Liver (tissue), 9 donors: ENCODE results near the gene BRSK2. TPM values are rescaled to one million over a fixed set of nuclear protein-coding genes. Genes with fewer than 3 reads are reported as not detected.

Experiments
- DNase-seq: peaks from one replicate; pipeline ENCODE4 v3.0.0-alpha.2; 2017; ENCODE audit warnings: low spot score
- H3K27ac ChIP-seq, 2 donors: one replicate each; pipeline ENCODE4 v1.7.0; 2013; ENCODE audit warnings: inconsistent platforms in 2 of 2, low read length in 2 of 2, control low read depth in 1 of 2, low read depth in 1 of 2, mild to moderate bottlenecking in 1 of 2
- H3K27me3 ChIP-seq, 4 donors: one replicate each; pipeline versions ENCODE4 v1.6.1 to v1.7.0; 2013; ENCODE audit warnings: low read length in 3 of 4, inconsistent platforms in 1 of 4, mild to moderate bottlenecking in 1 of 4, moderate library complexity in 1 of 4; ENCODE audit not compliant: control insufficient read depth in 4 of 4, insufficient read depth in 4 of 4
- H3K36me3 ChIP-seq, 4 donors: one replicate each; pipeline versions ENCODE4 v1.6.1 to v1.7.0; 2013; ENCODE audit warnings: low read length in 3 of 4, mild to moderate bottlenecking in 3 of 4, low read depth in 1 of 4, moderate library complexity in 1 of 4; ENCODE audit not compliant: control insufficient read depth in 4 of 4, insufficient read depth in 3 of 4
- H3K4me1 ChIP-seq, 4 donors: one replicate each; pipeline versions ENCODE4 v1.6.1 to v1.7.0; 2013; ENCODE audit warnings: low read length in 3 of 4, mild to moderate bottlenecking in 3 of 4, moderate library complexity in 1 of 4; ENCODE audit not compliant: control insufficient read depth in 4 of 4, insufficient read depth in 4 of 4
- H3K4me3 ChIP-seq, 3 donors: one replicate each; pipeline versions ENCODE4 v1.6.1 to v1.7.0; 2013; ENCODE audit warnings: low read length in 3 of 3, control low read depth in 1 of 3, low read depth in 1 of 3, mild to moderate bottlenecking in 1 of 3
- H3K9ac ChIP-seq, 2 donors: one replicate each; pipeline ENCODE4 v1.7.0; 2013; ENCODE audit warnings: low read length in 2 of 2, mild to moderate bottlenecking in 2 of 2, moderate library complexity in 2 of 2, control low read depth in 1 of 2, low read depth in 1 of 2
- H3K9me3 ChIP-seq, 4 donors: one replicate each; pipeline versions ENCODE4 v1.6.1 to v1.7.0; 2013; ENCODE audit warnings: low read length in 3 of 4; ENCODE audit not compliant: control insufficient read depth in 4 of 4
- CTCF ChIP-seq: fragments of 150-350 bp; IDR thresholded peaks from 2 replicates; pipeline ENCODE4 v1.5.1; 2017; ENCODE audit warnings: improper control_type of control experiment, low read depth, low read length; ENCODE audit not compliant: missing input control
- RXRA ChIP-seq, 2 donors: IDR thresholded peaks; 2 replicates each; pipeline ENCODE4 v1.6.1; 2017 to 2018; ENCODE audit warnings: antibody characterized with exemption in 2 of 2, mild to moderate bottlenecking in 1 of 2
- YY1 ChIP-seq: IDR thresholded peaks from 2 replicates; pipeline ENCODE4 v1.6.1; 2016; ENCODE audit warnings: antibody characterized with exemption, mild to moderate bottlenecking
- WGBS: extraction: QIAGEN DNeasy Blood & Tissue Kit; methylation state at CpG from one replicate; pipeline ENCODE4 v1.1.7; 2013; 5-methylcytosine and 5-hydroxymethylcytosine counted together
- polyA plus RNA-seq, 2 donors: library from polyadenylated mRNA; stranded (reverse) in 1 of 2; unstranded in 1 of 2; fragments of 200-250 nt in 1 of 2; fragments of >200 nt in 1 of 2; fragmentation: Nextera tagmentation in 1 of 2; extraction: Ambion mirVana in 1 of 2; gene quantifications; one replicate each; pipeline versions ENCODE4 v1.2.1 to v1.2.3, GENCODE V29; 2013 to 2015
- total RNA-seq, 2 donors: library from RNA; depleted of rRNA; stranded (reverse); fragments of >200 nt; gene quantifications; one replicate each; pipeline ENCODE4 v1.2.3, GENCODE V29; 2014
- TF ChIP-seq, protein P1 (sequence below): IDR thresholded peaks from 2 replicates; pipeline ENCODE4 v1.6.1; 2016; ENCODE audit warnings: antibody characterized with exemption, mild to moderate bottlenecking
- donor health status: healthy.
- donor health status: healthy.
- donor health status: healthy.
- donor health status: healthy.
- donor health status: healthy.

Gene BRSK2
- total and polyA plus RNA-seq, 4 donors: 0.05 to 0.17 TPM; not detected in 2

DNA sequence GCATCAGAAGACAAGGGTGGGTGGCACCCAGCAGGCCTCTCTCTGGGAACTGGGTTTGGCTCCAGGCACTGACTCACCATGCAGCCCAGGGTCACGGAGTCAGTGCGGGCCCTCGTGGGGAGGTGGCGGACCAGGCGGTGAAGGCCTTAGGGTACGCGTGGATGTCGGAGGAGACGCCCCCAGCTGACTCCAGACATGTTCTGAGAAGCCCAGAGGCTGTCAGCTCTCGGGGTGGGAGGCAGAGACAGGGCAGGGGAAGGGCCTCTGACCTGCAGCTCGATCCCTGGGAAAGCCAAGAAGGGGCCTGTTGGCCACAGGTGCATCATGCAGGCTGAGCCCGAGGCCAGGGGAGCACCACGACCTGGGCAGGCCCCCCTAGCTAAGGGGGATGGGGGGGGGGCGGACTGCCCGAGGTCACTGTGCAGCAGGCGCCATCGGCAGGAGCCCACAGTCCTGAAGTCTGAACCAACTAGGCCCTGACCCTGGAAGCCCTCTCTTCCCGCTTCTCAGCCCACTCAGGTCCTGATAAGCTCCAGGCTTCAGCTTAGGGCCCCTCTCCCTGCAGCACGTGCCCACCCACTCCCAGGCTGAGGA is 78.8 kb downstream of the BRSK2 start (continued):
- TF ChIP-seq, protein P1, sequence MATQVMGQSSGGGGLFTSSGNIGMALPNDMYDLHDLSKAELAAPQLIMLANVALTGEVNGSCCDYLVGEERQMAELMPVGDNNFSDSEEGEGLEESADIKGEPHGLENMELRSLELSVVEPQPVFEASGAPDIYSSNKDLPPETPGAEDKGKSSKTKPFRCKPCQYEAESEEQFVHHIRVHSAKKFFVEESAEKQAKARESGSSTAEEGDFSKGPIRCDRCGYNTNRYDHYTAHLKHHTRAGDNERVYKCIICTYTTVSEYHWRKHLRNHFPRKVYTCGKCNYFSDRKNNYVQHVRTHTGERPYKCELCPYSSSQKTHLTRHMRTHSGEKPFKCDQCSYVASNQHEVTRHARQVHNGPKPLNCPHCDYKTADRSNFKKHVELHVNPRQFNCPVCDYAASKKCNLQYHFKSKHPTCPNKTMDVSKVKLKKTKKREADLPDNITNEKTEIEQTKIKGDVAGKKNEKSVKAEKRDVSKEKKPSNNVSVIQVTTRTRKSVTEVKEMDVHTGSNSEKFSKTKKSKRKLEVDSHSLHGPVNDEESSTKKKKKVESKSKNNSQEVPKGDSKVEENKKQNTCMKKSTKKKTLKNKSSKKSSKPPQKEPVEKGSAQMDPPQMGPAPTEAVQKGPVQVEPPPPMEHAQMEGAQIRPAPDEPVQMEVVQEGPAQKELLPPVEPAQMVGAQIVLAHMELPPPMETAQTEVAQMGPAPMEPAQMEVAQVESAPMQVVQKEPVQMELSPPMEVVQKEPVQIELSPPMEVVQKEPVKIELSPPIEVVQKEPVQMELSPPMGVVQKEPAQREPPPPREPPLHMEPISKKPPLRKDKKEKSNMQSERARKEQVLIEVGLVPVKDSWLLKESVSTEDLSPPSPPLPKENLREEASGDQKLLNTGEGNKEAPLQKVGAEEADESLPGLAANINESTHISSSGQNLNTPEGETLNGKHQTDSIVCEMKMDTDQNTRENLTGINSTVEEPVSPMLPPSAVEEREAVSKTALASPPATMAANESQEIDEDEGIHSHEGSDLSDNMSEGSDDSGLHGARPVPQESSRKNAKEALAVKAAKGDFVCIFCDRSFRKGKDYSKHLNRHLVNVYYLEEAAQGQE: no peak
- no peak for TF ChIP-seq CTCF

DNA sequence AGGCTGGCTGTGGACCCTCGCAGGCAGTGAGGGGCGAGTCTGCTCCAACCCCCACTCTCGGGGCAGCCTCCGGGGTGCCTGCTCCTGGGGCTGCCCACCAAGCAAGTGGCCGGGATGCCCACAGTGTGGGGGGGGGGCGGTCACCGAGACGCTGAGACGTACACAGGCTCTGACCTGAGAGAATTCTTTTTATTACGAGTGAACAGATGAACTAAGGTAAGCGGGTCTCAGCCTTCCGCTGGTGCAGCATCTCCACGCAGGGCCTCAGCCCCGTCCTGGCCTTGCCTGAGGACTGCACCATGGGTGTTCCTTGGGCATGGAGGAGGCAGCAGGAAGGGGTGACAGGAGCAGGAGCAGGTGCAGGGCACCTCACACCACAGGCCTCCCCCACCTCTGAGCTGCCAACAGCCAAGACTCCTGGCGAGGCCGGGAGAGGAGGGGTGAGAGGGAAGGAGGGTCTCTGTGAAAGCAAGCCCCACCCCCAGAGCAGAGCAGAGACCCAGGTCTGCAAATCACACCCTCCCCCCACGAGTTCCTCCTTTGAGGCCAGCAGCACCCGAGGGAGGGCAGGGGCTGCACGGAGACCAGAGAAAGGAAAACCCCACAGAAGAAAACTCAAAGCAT is 79.7 kb downstream of the BRSK2 start:
- 91% methylated on average over 19 of the region's 19 CpGs for WGBS

GRCh38 chr11:1469911-1470680 is 80.4 kb downstream of the BRSK2 start:
- Histone ChIP-seq H3K27me3 (no peaks in the 10 kb centered on the region), H3K27ac (no peak overlapping the region), H3K4me1 (no peaks in the 10 kb centered on the region), H3K9me3 (no peaks in the 10 kb centered on the region), H3K4me3 (no peak overlapping the region), H3K9ac (no peak overlapping the region), H3K36me3 (peaks cover 0 to 33% (median 4%) of the 10 kb centered on the region in 4 donors)
- whole genome bisulfite sequencing: 96% methylated on average over 35 of the region's 35 CpGs
- no peak for DNase-seq
- no peak for TF ChIP-seq RXRA (IDR thresholded peaks at IDR 0.05)

More for the DNA sequence above, 79.7 kb downstream of the BRSK2 start:
- no peak for TF ChIP-seq YY1
- no peak for DNase-seq
- H3K9ac ChIP-seq: no peak overlapping the region
- H3K27me3 ChIP-seq: no peaks in the 10 kb centered on the region
- H3K4me1 ChIP-seq: no peaks in the 10 kb centered on the region
- H3K27ac ChIP-seq: no peak overlapping the region
- H3K36me3 ChIP-seq: peaks cover 0 to 29% (median 3%) of the 10 kb centered on the region in 4 donors
- no peaks in the 10 kb centered on the region for H3K9me3 ChIP-seq
- no peak overlapping the region for H3K4me3 ChIP-seq
